OCI-LY7 (cell line): Measurements from ENCODE around the gene EIF4E2. TPM values are rescaled to one million over a fixed set of nuclear protein-coding genes. Genes with fewer than 3 reads are reported as not detected.

Experiments
- BruUV-seq: library from RNA; stranded (reverse); fragments of 400-500 nt; replicated peaks from 2 replicates; lab custom pipeline; 2021; lab: Mats Ljungman, UMichigan
- CTCF ChIA-PET: fragments of 300-600 bp; sonication (Branson Sonifier 250); formaldehyde crosslinking; loops from one replicate; lab custom pipeline; 2022; ENCODE audit warnings: antibody characterized with exemption; ENCODE audit not compliant: unreplicated experiment; lab: Charles Lee
- POLR2A ChIA-PET: fragments of 300-600 bp; sonication (Branson Sonifier 250); formaldehyde crosslinking; loops from one replicate; lab custom pipeline; 2022; ENCODE audit warnings: antibody characterized with exemption; lab: Charles Lee
- DNase-seq: peaks from one replicate; pipeline ENCODE4 v3.0.0-alpha.2; 2015; ENCODE audit warnings: low spot score
- H2AFZ ChIP-seq: fragments of 200-600 bp; sonication (generic), shearing (Covaris generic); 2 replicates; pipeline ENCODE4 v1.6.1; 2014; ENCODE audit warnings: mild to moderate bottlenecking, antibody characterized with exemption, low read length, moderate library complexity
- H3K27ac ChIP-seq: fragments of 200-600 bp; sonication (generic); 2 replicates; pipeline ENCODE4 v1.5.1; 2014; ENCODE audit warnings: mixed run types, low read depth, mild to moderate bottlenecking, moderate library complexity, low read length, inconsistent platforms; ENCODE audit not compliant: poor library complexity, severe bottlenecking
- H3K36me3 ChIP-seq: fragments of 200-600 bp; sonication (generic); 2 replicates; pipeline ENCODE4 v1.6.1; 2014; ENCODE audit warnings: mild to moderate bottlenecking, antibody characterized with exemption, low read length, moderate library complexity, mixed read lengths; ENCODE audit not compliant: insufficient read depth
- H3K4me1 ChIP-seq: fragments of 200-600 bp; sonication (generic); 2 replicates; pipeline ENCODE4 v1.5.1; 2014; ENCODE audit warnings: mild to moderate bottlenecking, low read length; ENCODE audit not compliant: insufficient read depth, poor library complexity, severe bottlenecking
- H3K4me2 ChIP-seq: fragments of 200-600 bp; sonication (generic); 2 replicates; pipeline ENCODE4 v1.6.1; 2014; ENCODE audit warnings: mild to moderate bottlenecking, low read length
- H3K4me3 ChIP-seq: fragments of 200-600 bp; sonication (generic); 2 replicates; pipeline ENCODE4 v1.5.1; 2014; ENCODE audit warnings: mild to moderate bottlenecking, low read depth, low read length; ENCODE audit not compliant: poor library complexity, severe bottlenecking
- H3K79me2 ChIP-seq: fragments of 200-600 bp; sonication (generic); 2 replicates; pipeline ENCODE4 v1.6.1; 2016; ENCODE audit warnings: low read depth, mild to moderate bottlenecking, low read length, moderate library complexity, mixed read lengths; ENCODE audit not compliant: insufficient read depth
- H3K9me2 ChIP-seq: fragments of 200-600 bp; sonication (generic); 2 replicates; pipeline ENCODE4 v1.6.1; 2016; ENCODE audit warnings: mild to moderate bottlenecking, low read length, mixed read lengths; ENCODE audit not compliant: insufficient read depth
- H3K9me3 ChIP-seq: fragments of 200-600 bp; sonication (generic); 2 replicates; pipeline ENCODE4 v1.6.1; 2014; ENCODE audit warnings: mild to moderate bottlenecking, mixed run types, low read length, mixed read lengths
- H4K20me1 ChIP-seq: fragments of 200-600 bp; sonication (generic); 2 replicates; pipeline ENCODE4 v1.6.1; 2014; ENCODE audit warnings: mild to moderate bottlenecking, antibody characterized with exemption, low read length, moderate library complexity, mixed read lengths; ENCODE audit not compliant: insufficient read depth
- EZH2phosphoT487 ChIP-seq: fragments of 200-600 bp; sonication (generic); IDR thresholded peaks from 2 replicates; pipeline ENCODE4 v1.6.1; 2018; ENCODE audit warnings: low read depth, borderline replicate concordance, mild to moderate bottlenecking, mixed run types, antibody characterized with exemption, low read length, moderate library complexity, mixed read lengths
- intact Hi-C: fragments of 100-400 bp; cut with micrococcal nuclease; formaldehyde crosslinking; loops from one replicate; pipeline ENCODE4 v1.10.0; 2022; ENCODE audit not compliant: unreplicated experiment
- total RNA-seq, 2 experiments: library from RNA; depleted of rRNA in 1 of 2; stranded (reverse); fragments of >200 nt in 1 of 2; shearing (Covaris generic) in 1 of 2; gene quantifications; 2 replicates each; pipeline ENCODE4 v1.2.3, GENCODE V29; 2014 to 2022
- TF ChIP-seq, protein P1 (sequence below): fragments of 200-600 bp; sonication (generic); conservative IDR thresholded peaks from 2 replicates; pipeline ENCODE4 v1.5.1; 2014; ENCODE audit warnings: mild to moderate bottlenecking, antibody characterized with exemption, low read length, moderate library complexity, mixed read lengths

Gene EIF4E2
- total RNA-seq, 2 experiments from 2014 or later = 59.9 to 76.3 TPM

GRCh38 chr2:232603283-232603682, 52.8 kb downstream of the EIF4E2 start:
- POLR2A ChIA-PET = interaction anchor here (0.5 to 0.7 kb wide), 3 partner anchors 28 to 155 kb away, joined by 3 read pairs; no protein-coding TSS in a partner anchor
- intact Hi-C loops = no loop called here
- Histone ChIP-seq H2AFZ (no peak overlapping the region), H3K9me2 (no peaks in the 10 kb centered on the region), H3K4me3 (no peak overlapping the region), H4K20me1 (no peaks in the 10 kb centered on the region), H3K36me3 (no peaks in the 10 kb centered on the region), H3K4me2 (no peak overlapping the region), H3K79me2 (no peaks in the 10 kb centered on the region), H3K27ac (no peak overlapping the region), H3K9me3 (no peaks in the 10 kb centered on the region), H3K4me1 (peaks cover 3% of the 10 kb centered on the region)
- BruUV-seq = no TSS peak
- TF ChIP-seq, protein P1, sequence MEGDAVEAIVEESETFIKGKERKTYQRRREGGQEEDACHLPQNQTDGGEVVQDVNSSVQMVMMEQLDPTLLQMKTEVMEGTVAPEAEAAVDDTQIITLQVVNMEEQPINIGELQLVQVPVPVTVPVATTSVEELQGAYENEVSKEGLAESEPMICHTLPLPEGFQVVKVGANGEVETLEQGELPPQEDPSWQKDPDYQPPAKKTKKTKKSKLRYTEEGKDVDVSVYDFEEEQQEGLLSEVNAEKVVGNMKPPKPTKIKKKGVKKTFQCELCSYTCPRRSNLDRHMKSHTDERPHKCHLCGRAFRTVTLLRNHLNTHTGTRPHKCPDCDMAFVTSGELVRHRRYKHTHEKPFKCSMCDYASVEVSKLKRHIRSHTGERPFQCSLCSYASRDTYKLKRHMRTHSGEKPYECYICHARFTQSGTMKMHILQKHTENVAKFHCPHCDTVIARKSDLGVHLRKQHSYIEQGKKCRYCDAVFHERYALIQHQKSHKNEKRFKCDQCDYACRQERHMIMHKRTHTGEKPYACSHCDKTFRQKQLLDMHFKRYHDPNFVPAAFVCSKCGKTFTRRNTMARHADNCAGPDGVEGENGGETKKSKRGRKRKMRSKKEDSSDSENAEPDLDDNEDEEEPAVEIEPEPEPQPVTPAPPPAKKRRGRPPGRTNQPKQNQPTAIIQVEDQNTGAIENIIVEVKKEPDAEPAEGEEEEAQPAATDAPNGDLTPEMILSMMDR = no peak
- TF ChIP-seq EZH2phosphoT487 = no peak
- no peak for DNase-seq
- CTCF ChIA-PET = no interaction called here

- Histone ChIP-seq H3K9me3 (no peaks in the 10 kb centered on the region), H2AFZ (no peak overlapping the region), H3K27ac (no peak overlapping the region), H3K36me3 (no peaks in the 10 kb centered on the region), H3K79me2 (no peaks in the 10 kb centered on the region), H3K9me2 (no peaks in the 10 kb centered on the region), H3K4me2 (no peak overlapping the region), H3K4me1 (peaks cover 3% of the 10 kb centered on the region), H3K4me3 (no peak overlapping the region), H4K20me1 (no peaks in the 10 kb centered on the region)
- TF ChIP-seq EZH2phosphoT487 = no peak
- TF ChIP-seq, protein P1 = no peak
- ChIA-PET POLR2A (interaction anchor here (0.7 kb wide), 1 partner anchor 1030 kb away, joined by 3 read pairs; no protein-coding TSS in a partner anchor), CTCF (no interaction called here)
- BruUV-seq = no TSS peak
- intact Hi-C loops = no loop called here
- DNase-seq = no peak
These were observed 54.0 kb downstream of the EIF4E2 start for GRCh38 chr2:232604535-232604934.

GRCh38 chr2:232607011-232607410, 56.5 kb downstream of the EIF4E2 start:
- Histone ChIP-seq H3K79me2 (no peaks in the 10 kb centered on the region), H3K9me3 (no peaks in the 10 kb centered on the region), H3K27ac (no peak overlapping the region), H3K36me3 (no peaks in the 10 kb centered on the region), H3K4me2 (no peak overlapping the region), H3K9me2 (no peaks in the 10 kb centered on the region), H2AFZ (no peak overlapping the region), H3K4me3 (no peak overlapping the region), H4K20me1 (no peaks in the 10 kb centered on the region), H3K4me1 (peaks cover 3% of the 10 kb centered on the region)
- no peak for DNase-seq
- intact Hi-C loops = loop anchor here (5.0 kb wide), 1 partner anchor 445 kb away; no protein-coding TSS in a partner anchor
- ChIA-PET POLR2A (interaction anchor here (1.1 kb wide), 1 partner anchor 311 kb away, joined by 3 read pairs; no protein-coding TSS in a partner anchor), CTCF (no interaction called here)
- no peak for TF ChIP-seq EZH2phosphoT487
- TF ChIP-seq, protein P1 = no peak
- BruUV-seq = no TSS peak
